ENCODE data around the gene ONECUT3.

The ONECUT3 gene

GRCh38 chr19:1804858-1805257 is 51.6 kb downstream of the ONECUT3 start:
- no peaks in the 10 kb centered on the region for H3K9me3 ChIP-seq (ENCODE audit: insufficient read depth, low read depth, low read length)
- no peaks in the 10 kb centered on the region for H3F3A ChIP-seq (ENCODE audit: low read depth)
- H3K9ac ChIP-seq (ENCODE audit: low read depth, low read length, poor library complexity, severe bottlenecking) = no peak overlapping the region
- no peaks in the 10 kb centered on the region for H3K79me2 ChIP-seq (ENCODE audit: insufficient read depth, low read length)
- H3K36me3 ChIP-seq (ENCODE audit: insufficient read depth, low read length) = peaks cover 13% of the 10 kb centered on the region; the same call in 1 of the 2 replicates
- TF ChIP-seq EZH2phosphoT487 (IDR thresholded peaks at IDR 0.05; ENCODE audit: borderline replicate concordance) (no peak), CTCF (conservative IDR thresholded peaks at IDR 0.05; ENCODE audit: low read length) (no peak)
- H3K9me2 ChIP-seq (replicated peaks; ENCODE audit: low read depth, low read length) = no peaks in the 10 kb centered on the region
- H3K4me1 ChIP-seq (ENCODE audit: insufficient read depth, low read length, poor library complexity, severe bottlenecking) = no peaks in the 10 kb centered on the region
- no peaks in the 10 kb centered on the region for H4K20me1 ChIP-seq (ENCODE audit: insufficient read depth, low read length, poor library complexity, severe bottlenecking)
- no peak overlapping the region for H3K4me2 ChIP-seq (ENCODE audit: low read depth, low read length, poor library complexity, severe bottlenecking)
- no peaks in the 10 kb centered on the region for H3K27me3 ChIP-seq (ENCODE audit: insufficient read depth, low read length, poor library complexity, severe bottlenecking)
- H2AFZ ChIP-seq (ENCODE audit: low read length) = no peak overlapping the region
- H3K4me3 ChIP-seq (ENCODE audit: low read length, poor library complexity, severe bottlenecking) = no peak overlapping the region

GRCh38 chr19:1805401-1806183 is 52.3 kb downstream of the ONECUT3 start:
- Histone ChIP-seq H3K27me3 (ENCODE audit: insufficient read depth, low read length, poor library complexity, severe bottlenecking) (no peaks in the 10 kb centered on the region), H3K79me2 (ENCODE audit: insufficient read depth, low read length) (peaks cover 2% of the 10 kb centered on the region; the same call in 1 of the 2 replicates), H3K9me2 (replicated peaks; ENCODE audit: low read depth, low read length) (no peaks in the 10 kb centered on the region), H3F3A (ENCODE audit: low read depth) (no peaks in the 10 kb centered on the region), H3K9ac (ENCODE audit: low read depth, low read length, poor library complexity, severe bottlenecking) (no peak overlapping the region), H3K36me3 (ENCODE audit: insufficient read depth, low read length) (peaks cover 9% of the 10 kb centered on the region; the same call in 1 of the 2 replicates), H3K4me1 (ENCODE audit: insufficient read depth, low read length, poor library complexity, severe bottlenecking) (peaks cover 3% of the 10 kb centered on the region), H4K20me1 (ENCODE audit: insufficient read depth, low read length, poor library complexity, severe bottlenecking) (no peaks in the 10 kb centered on the region), H3K9me3 (ENCODE audit: insufficient read depth, low read depth, low read length) (no peaks in the 10 kb centered on the region), H3K4me3 (ENCODE audit: low read length, poor library complexity, severe bottlenecking) (no peak overlapping the region), H3K4me2 (ENCODE audit: low read depth, low read length, poor library complexity, severe bottlenecking) (no peak overlapping the region), H2AFZ (ENCODE audit: low read length) (no peak overlapping the region)
- TF ChIP-seq CTCF (conservative IDR thresholded peaks at IDR 0.05; ENCODE audit: low read length) (no peak), EZH2phosphoT487 (IDR thresholded peaks at IDR 0.05; ENCODE audit: borderline replicate concordance) (no peak)

GRCh38 chr19:1806184-1807029 is 53.1 kb downstream of the ONECUT3 start:
- Histone ChIP-seq H2AFZ (ENCODE audit: low read length) (no peak overlapping the region), H3K9me3 (ENCODE audit: insufficient read depth, low read depth, low read length) (no peaks in the 10 kb centered on the region), H3K9ac (ENCODE audit: low read depth, low read length, poor library complexity, severe bottlenecking) (no peak overlapping the region), H3K9me2 (replicated peaks; ENCODE audit: low read depth, low read length) (no peaks in the 10 kb centered on the region), H3K4me1 (ENCODE audit: insufficient read depth, low read length, poor library complexity, severe bottlenecking) (peaks cover 11% of the 10 kb centered on the region), H3K4me2 (ENCODE audit: low read depth, low read length, poor library complexity, severe bottlenecking) (no peak overlapping the region), H3K27me3 (ENCODE audit: insufficient read depth, low read length, poor library complexity, severe bottlenecking) (no peaks in the 10 kb centered on the region), H3K36me3 (ENCODE audit: insufficient read depth, low read length) (peaks cover 9% of the 10 kb centered on the region; the same call in 1 of the 2 replicates), H3K4me3 (ENCODE audit: low read length, poor library complexity, severe bottlenecking) (no peak overlapping the region), H3F3A (ENCODE audit: low read depth) (no peaks in the 10 kb centered on the region), H3K79me2 (ENCODE audit: insufficient read depth, low read length) (peaks cover 10% of the 10 kb centered on the region; the same call in 1 of the 2 replicates), H4K20me1 (ENCODE audit: insufficient read depth, low read length, poor library complexity, severe bottlenecking) (no peaks in the 10 kb centered on the region)
- TF ChIP-seq CTCF (conservative IDR thresholded peaks at IDR 0.05; ENCODE audit: low read length) = no peak
- TF ChIP-seq EZH2phosphoT487 (IDR thresholded peaks at IDR 0.05; ENCODE audit: borderline replicate concordance) = no peak

All from Loucy (cell line).